Neural cell (in vitro differentiated cells): ENCODE results near the gene ADARB2. TPM values are rescaled to one million over a fixed set of nuclear protein-coding genes. Genes with fewer than 3 reads are reported as not detected.

ENCODE experiments used
- H2AFZ ChIP-seq: fragments of 200-600, 300-800 bp; sonication (generic), shearing (Covaris generic); 2 replicates; pipeline ENCODE4 v1.6.0; 2014; ENCODE audit warnings: low read depth, mild to moderate bottlenecking, antibody characterized with exemption, low read length, moderate library complexity
- H3F3A ChIP-seq: fragments of 200-600 bp; shearing (Covaris generic); 2 replicates; pipeline ENCODE4 v1.6.1; 2016; ENCODE audit warnings: mild to moderate bottlenecking, moderate library complexity, mixed read lengths, antibody characterized with exemption, low read length; ENCODE audit not compliant: insufficient read depth, poor library complexity, severe bottlenecking
- H3K27ac ChIP-seq: fragments of 200-600, 300-800 bp; sonication (generic), shearing (Covaris generic); 2 replicates; pipeline ENCODE4 v1.5.1; 2014; ENCODE audit warnings: mild to moderate bottlenecking, low read length, moderate library complexity
- H3K27me3 ChIP-seq: fragments of 300-800, 200-600 bp; sonication (generic), shearing (Covaris generic); 2 replicates; pipeline ENCODE4 v1.6.0; 2014; ENCODE audit warnings: mild to moderate bottlenecking, low read depth, low read length, moderate library complexity; ENCODE audit not compliant: insufficient read depth
- H3K36me3 ChIP-seq: fragments of 300-800, 200-600 bp; sonication (generic), shearing (Covaris generic); 2 replicates; pipeline ENCODE4 v1.5.1; 2014; ENCODE audit warnings: mild to moderate bottlenecking, antibody characterized with exemption, low read length, moderate library complexity; ENCODE audit not compliant: insufficient read depth
- H3K4me2 ChIP-seq: fragments of 300-800, 200-600 bp; sonication (generic), shearing (Covaris generic); 2 replicates; pipeline ENCODE4 v1.6.0; 2014; ENCODE audit warnings: mild to moderate bottlenecking, low read length
- H3K4me3 ChIP-seq: fragments of 300-800, 200-600 bp; sonication (generic), shearing (Covaris generic); 2 replicates; pipeline ENCODE4 v1.5.1; 2014; ENCODE audit warnings: mild to moderate bottlenecking, low read length, moderate library complexity
- H3K79me2 ChIP-seq: fragments of 200-600 bp; shearing (Covaris generic); replicated peaks from 2 replicates; pipeline ENCODE4 v1.6.0; 2014; ENCODE audit warnings: mild to moderate bottlenecking, low read length, moderate library complexity; ENCODE audit not compliant: insufficient read depth
- H3K9ac ChIP-seq: fragments of 300-800, 200-600 bp; sonication (generic), shearing (Covaris generic); 2 replicates; pipeline ENCODE4 v1.6.1; 2016; ENCODE audit warnings: mild to moderate bottlenecking, low read length, mixed read lengths
- H3K9me2 ChIP-seq: fragments of 200-600 bp; shearing (Covaris generic); 2 replicates; pipeline ENCODE4 v1.6.1; 2016; ENCODE audit warnings: mild to moderate bottlenecking, low read length, mixed read lengths; ENCODE audit not compliant: insufficient read depth
- H3K9me3 ChIP-seq: fragments of 200-600, 300-800 bp; sonication (generic), shearing (Covaris generic); 2 replicates; pipeline ENCODE4 v1.6.1; 2016; ENCODE audit warnings: mild to moderate bottlenecking, mixed run types, low read length, moderate library complexity, mixed read lengths
- H4K20me1 ChIP-seq: fragments of 200-600 bp; shearing (Covaris generic); 2 replicates; pipeline ENCODE4 v1.6.1; 2016; ENCODE audit warnings: mild to moderate bottlenecking, mixed run types; ENCODE audit not compliant: insufficient read depth
- CTCF ChIP-seq: fragments of 450-650 bp; IDR thresholded peaks from 2 replicates; pipeline ENCODE4 v1.5.1; 2014; ENCODE audit warnings: antibody characterized with exemption, mild to moderate bottlenecking, moderate library complexity; ENCODE audit not compliant: poor library complexity, severe bottlenecking
- EP300 ChIP-seq: fragments of 450-650 bp; conservative IDR thresholded peaks from 2 replicates; pipeline ENCODE4 v1.6.1; 2014; ENCODE audit warnings: antibody characterized with exemption, mild to moderate bottlenecking, moderate library complexity; ENCODE audit not compliant: poor library complexity, severe bottlenecking
- EZH2 ChIP-seq: fragments of 200-600, 300-800 bp; shearing (Covaris generic), sonication (generic); IDR thresholded peaks from 2 replicates; pipeline ENCODE4 v1.6.1; 2014; ENCODE audit warnings: antibody characterized with exemption, low read length, borderline replicate concordance, mild to moderate bottlenecking; ENCODE audit not compliant: insufficient read depth, poor library complexity, severe bottlenecking
- MXI1 ChIP-seq: fragments of 450-650 bp; conservative IDR thresholded peaks from 2 replicates; pipeline ENCODE4 v1.6.1; 2014; ENCODE audit warnings: antibody characterized with exemption, mild to moderate bottlenecking; ENCODE audit not compliant: poor library complexity, severe bottlenecking
- POLR2AphosphoS5 ChIP-seq: IDR thresholded peaks from 2 replicates; pipeline ENCODE4 v1.6.1; 2012
- RAD21 ChIP-seq: fragments of 450-650 bp; conservative IDR thresholded peaks from 2 replicates; pipeline ENCODE4 v1.6.1; 2014; ENCODE audit warnings: antibody characterized with exemption, mild to moderate bottlenecking, moderate library complexity
- REST ChIP-seq: IDR thresholded peaks from 2 replicates; pipeline ENCODE4 v1.6.1; 2012; ENCODE audit warnings: borderline replicate concordance
- SMC3 ChIP-seq: fragments of 450-650 bp; conservative IDR thresholded peaks from 2 replicates; pipeline ENCODE4 v1.6.1; 2014; ENCODE audit warnings: antibody characterized with exemption, mild to moderate bottlenecking, moderate library complexity; ENCODE audit not compliant: poor library complexity
- TAF1 ChIP-seq: IDR thresholded peaks from 2 replicates; pipeline ENCODE4 v1.6.1; 2012; ENCODE audit warnings: low read depth
- polyA plus RNA-seq: library from polyadenylated mRNA; depleted of rRNA; stranded (reverse); fragments of >200 nt; gene quantifications from 2 replicates; pipeline ENCODE4 v1.2.3, GENCODE V29; 2014

The ADARB2 gene
- polyA plus RNA-seq, 1 donor from 2014 or later = 3.6 TPM

GRCh38 chr10:1472178-1472958 lies 265.0 kb downstream of the ADARB2 start:
- no peak for TF ChIP-seq SMC3
- no peak for TF ChIP-seq TAF1
- no peak for TF ChIP-seq RAD21
- TF ChIP-seq MXI1 = no peak
- no peak for TF ChIP-seq REST
- no peak for TF ChIP-seq EZH2
- TF ChIP-seq EP300 = no peak
- TF ChIP-seq CTCF = no peak
- no peak for TF ChIP-seq POLR2AphosphoS5

GRCh38 chr10:1468811-1469210 lies 268.5 kb downstream of the ADARB2 start:
- H3K27ac ChIP-seq = no peak overlapping the region
- no peak overlapping the region for H3K4me3 ChIP-seq
- H3K36me3 ChIP-seq = no peaks in the 10 kb centered on the region
- no peak overlapping the region for H2AFZ ChIP-seq
- H3K9ac ChIP-seq = no peak overlapping the region
- no peaks in the 10 kb centered on the region for H3K9me2 ChIP-seq
- peaks cover 3% of the 10 kb centered on the region for H3F3A ChIP-seq
- no peaks in the 10 kb centered on the region for H3K9me3 ChIP-seq
- TF ChIP-seq RAD21 (no peak), CTCF (no peak), MXI1 (no peak), POLR2AphosphoS5 (no peak), SMC3 (no peak), REST (no peak), TAF1 (no peak), EP300 (no peak), EZH2 (no peak)
- H3K4me2 ChIP-seq = no peak overlapping the region
- no peaks in the 10 kb centered on the region for H3K27me3 ChIP-seq
- H4K20me1 ChIP-seq = no peaks in the 10 kb centered on the region
- H3K79me2 ChIP-seq = no peaks in the 10 kb centered on the region

More at GRCh38 chr10:1472178-1472958, 265.0 kb downstream of the ADARB2 start:
- no peaks in the 10 kb centered on the region for H4K20me1 ChIP-seq
- no peaks in the 10 kb centered on the region for H3K9me2 ChIP-seq
- no peak overlapping the region for H3K4me2 ChIP-seq
- H3K9ac ChIP-seq = no peak overlapping the region
- H3K27ac ChIP-seq = no peak overlapping the region
- no peaks in the 10 kb centered on the region for H3K27me3 ChIP-seq
- no peaks in the 10 kb centered on the region for H3K79me2 ChIP-seq
- H3K9me3 ChIP-seq = no peaks in the 10 kb centered on the region
- no peaks in the 10 kb centered on the region for H3F3A ChIP-seq
- H2AFZ ChIP-seq = no peak overlapping the region
- no peaks in the 10 kb centered on the region for H3K36me3 ChIP-seq
- H3K4me3 ChIP-seq = no peak overlapping the region
